Stomach (tissue), 4 donors: Measurements from ENCODE around the gene KRTCAP2.
A peak's percentile ranks its signal among the peaks of the same experiment; 100 is the strongest.

Experiments used
- POLR2A ChIP-seq, 4 donors: fragments of 450-650 bp; IDR thresholded peaks; one replicate each; pipeline ENCODE4 v1.6.1; 2016; ENCODE audit warnings: antibody characterized with exemption in 4 of 4, control low read depth in 2 of 4, mild to moderate bottlenecking in 1 of 4, moderate library complexity in 1 of 4
- POLR2AphosphoS5 ChIP-seq, 3 donors: sonication (generic); formaldehyde crosslinking; IDR thresholded peaks; one replicate each; pipeline ENCODE4 v1.6.1; 2016; ENCODE audit warnings: antibody characterized with exemption in 3 of 3
- TF ChIP-seq, protein P1 (sequence below), 7 experiments: fragments of 450-650 bp in 4 of 7; fragments of 200-600 bp in 3 of 7; sonication (generic) in 3 of 7; IDR thresholded peaks; one replicate each; pipeline ENCODE4 v1.5.1; 2016 to 2019; ENCODE audit warnings: antibody characterized with exemption in 7 of 7, control low read depth in 2 of 7, mild to moderate bottlenecking in 1 of 7

DNA sequence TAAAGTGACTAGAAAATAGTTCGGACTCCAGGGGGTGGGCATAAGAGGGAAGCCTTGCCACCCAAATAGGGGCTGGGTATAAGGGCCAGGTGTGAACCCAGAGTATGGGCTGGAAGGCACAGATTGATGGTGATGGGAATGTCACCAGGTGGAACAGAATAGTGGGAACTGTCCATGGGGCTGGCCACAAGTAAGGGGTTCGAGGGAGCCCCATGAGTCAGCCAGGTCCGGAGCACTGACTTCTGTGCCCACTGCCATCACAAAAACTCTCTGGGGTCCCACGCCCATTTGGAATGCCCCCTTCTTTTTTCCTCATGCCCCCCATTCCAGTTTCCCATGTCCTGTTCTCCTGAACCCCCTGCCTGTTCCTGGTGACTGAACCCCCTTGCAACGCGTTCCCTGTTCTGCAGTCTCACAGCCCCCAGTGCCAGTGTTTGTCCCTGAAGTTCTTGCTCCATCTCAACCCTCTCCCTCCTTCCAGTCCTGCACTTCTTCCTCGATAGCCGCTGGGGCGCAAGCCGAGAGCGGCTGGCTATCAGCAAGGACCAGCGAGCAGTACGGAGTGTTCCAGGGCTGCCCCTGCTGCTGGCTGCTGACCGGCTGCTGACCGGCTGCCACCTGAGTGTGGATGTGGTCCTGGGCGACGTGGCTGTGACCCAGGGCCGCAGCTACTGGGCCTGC is 8.4 kb upstream of the KRTCAP2 start:
- TF ChIP-seq POLR2A (IDR thresholded peaks at IDR 0.05) (no peak), POLR2AphosphoS5 (IDR thresholded peaks at IDR 0.05) (peak in 2 of 3 donors; percentile 45 to 72)
- TF ChIP-seq, protein P1, sequence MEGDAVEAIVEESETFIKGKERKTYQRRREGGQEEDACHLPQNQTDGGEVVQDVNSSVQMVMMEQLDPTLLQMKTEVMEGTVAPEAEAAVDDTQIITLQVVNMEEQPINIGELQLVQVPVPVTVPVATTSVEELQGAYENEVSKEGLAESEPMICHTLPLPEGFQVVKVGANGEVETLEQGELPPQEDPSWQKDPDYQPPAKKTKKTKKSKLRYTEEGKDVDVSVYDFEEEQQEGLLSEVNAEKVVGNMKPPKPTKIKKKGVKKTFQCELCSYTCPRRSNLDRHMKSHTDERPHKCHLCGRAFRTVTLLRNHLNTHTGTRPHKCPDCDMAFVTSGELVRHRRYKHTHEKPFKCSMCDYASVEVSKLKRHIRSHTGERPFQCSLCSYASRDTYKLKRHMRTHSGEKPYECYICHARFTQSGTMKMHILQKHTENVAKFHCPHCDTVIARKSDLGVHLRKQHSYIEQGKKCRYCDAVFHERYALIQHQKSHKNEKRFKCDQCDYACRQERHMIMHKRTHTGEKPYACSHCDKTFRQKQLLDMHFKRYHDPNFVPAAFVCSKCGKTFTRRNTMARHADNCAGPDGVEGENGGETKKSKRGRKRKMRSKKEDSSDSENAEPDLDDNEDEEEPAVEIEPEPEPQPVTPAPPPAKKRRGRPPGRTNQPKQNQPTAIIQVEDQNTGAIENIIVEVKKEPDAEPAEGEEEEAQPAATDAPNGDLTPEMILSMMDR (IDR thresholded peaks at IDR 0.05): no peak
